Eye (tissue), 1 donor: ENCODE measurements around the gene ZNF488.
A peak's percentile ranks its signal among the peaks of the same experiment; 100 is the strongest.

Source experiments
- DNase-seq: peaks from one replicate; pipeline ENCODE4 v3.0.0-alpha.2; 2015

Gene ZNF488

GRCh38 chr10:47348661-47349470 is 35.2 kb downstream of the ZNF488 start:
- no peak for DNase-seq

GRCh38 chr10:47348138-47348651 is 35.9 kb downstream of the ZNF488 start, which contains the start of gene RBP3:
TSS of gene RBP3 (plus strand) at chr10:47348363. CDS start at chr10:47348485, 122 bp downstream.
- no peak for DNase-seq

DNA sequence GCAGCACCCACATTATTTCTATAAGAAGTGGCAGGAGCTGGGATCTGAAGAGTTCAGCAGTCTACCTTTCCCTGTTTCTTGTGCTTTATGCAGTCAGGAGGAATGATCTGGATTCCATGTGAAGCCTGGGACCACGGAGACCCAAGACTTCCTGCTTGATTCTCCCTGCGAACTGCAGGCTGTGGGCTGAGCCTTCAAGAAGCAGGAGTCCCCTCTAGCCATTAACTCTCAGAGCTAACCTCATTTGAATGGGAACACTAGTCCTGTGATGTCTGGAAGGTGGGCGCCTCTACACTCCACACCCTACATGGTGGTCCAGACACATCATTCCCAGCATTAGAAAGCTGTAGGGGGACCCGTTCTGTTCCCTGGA is 36.8 kb downstream of the ZNF488 start:
- no peak for DNase-seq

- DNase-seq = no peak
Measured at GRCh38 chr10:47346581-47347302, 37.4 kb downstream of the ZNF488 start.

- DNase-seq = no peak
Measured at GRCh38 chr10:47344996-47345870, 38.9 kb downstream of the ZNF488 start.

DNA sequence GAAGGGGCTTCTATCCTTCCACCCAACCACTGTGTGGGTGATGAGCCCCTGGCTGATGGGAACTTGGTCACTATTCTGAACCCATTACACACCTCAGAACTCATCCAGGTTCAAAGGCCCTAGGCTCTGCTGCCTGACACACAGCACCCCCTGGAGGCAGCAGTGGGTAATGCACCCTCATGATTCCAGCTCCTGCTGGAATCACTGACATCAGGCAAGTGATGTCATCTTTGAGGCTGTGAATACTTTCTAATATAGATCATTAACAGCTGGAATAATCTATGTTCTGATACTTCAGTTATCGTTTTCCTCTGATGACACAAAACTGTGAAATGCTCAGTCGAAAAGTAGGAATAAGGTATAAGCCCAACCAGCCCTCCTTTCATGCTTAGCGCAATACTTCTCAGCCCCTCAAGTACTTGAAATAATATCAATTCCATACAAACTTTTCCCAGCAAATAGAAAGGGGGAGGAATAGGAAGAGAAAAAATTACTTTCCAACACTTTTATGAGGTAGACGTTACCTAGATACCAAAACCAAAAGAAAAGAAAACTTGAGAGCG is 43.4 kb downstream of the ZNF488 start:
- DNase-seq = peak; percentile 85

GRCh38 chr10:47339759-47340607 is 44.1 kb downstream of the ZNF488 start:
- DNase-seq = no peak

- no peak for DNase-seq
Measured at GRCh38 chr10:47339186-47339735, 44.8 kb downstream of the ZNF488 start.

DNA sequence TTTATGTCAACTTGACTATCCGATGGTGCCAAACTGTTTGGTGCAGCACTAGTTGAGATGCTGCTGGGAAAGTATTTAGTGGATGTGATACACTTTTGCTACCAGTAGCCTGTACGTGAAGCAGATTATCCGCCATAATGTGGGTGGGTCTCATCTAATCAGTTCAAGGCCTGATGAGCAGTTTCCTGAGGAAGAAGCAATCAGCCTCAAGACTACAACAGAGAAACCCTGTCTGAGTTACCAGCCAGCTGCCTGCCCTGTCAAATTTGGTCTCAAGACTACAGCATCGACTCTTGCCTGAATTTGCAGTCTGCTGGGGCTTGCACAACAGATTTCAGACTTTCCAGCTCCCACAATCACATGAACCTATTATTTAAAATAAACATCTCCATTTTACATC is 46.8 kb downstream of the ZNF488 start:
- no peak for DNase-seq

GRCh38 chr10:47336387-47337134 is 47.5 kb downstream of the ZNF488 start:
- DNase-seq = no peak

DNA sequence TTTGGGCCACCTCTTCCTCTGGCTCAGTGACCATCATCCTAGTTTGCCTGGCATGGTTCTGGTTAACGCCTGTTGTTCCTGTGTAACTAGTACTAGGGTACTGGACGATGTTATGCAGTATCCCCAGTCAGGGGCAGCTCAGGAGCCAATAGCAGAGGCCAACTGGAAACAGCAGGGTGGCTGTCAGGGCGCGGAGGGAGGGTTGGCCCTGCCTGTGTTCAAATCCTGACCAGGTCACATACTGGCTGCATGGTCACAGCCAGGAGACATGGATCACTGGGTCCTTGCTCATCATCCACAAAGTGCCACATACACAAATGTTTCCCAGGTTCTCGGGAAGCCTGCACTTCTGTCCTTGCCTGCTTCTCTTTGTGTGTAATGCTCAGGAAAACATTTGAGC is 48.2 kb downstream of the ZNF488 start:
- DNase-seq = no peak

DNA sequence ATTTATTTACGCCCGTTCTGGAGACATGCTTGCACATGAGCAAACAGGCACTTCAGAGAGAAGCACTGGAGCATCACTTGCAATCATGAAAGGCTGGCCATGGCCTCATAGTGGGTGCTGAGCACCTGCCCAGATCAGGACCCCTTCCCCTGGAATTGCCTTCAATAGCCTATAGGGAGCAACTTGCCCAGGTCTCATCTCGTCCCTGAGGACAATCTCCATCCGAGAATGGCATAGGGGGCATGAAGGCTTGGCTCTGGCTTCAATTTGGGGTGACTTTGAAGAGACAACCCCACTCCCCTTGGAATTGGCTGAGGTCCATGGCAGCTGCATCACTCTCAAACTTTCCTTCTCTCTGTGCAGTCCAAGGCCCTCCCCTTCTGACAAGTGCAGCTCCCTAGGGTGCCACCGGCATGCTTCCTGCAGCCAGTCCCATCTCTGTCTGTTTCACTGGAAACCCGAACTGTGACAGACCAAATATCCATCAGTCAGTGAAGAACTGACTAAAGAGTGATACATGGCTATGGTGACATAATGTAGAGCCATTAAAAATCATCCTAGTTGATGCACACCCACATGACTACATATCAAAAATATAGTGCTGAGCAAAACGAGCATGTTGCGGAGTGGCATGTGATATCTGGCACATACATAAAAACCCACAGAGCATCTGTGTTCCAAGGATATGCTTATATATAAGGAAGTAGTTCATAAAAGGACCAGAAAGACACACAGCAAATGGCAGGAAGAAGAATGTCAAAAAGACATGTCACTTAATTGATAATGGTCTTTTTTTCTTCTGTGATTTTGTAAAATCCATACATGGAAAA is 49.4 kb downstream of the ZNF488 start:
- no peak for DNase-seq

DNA sequence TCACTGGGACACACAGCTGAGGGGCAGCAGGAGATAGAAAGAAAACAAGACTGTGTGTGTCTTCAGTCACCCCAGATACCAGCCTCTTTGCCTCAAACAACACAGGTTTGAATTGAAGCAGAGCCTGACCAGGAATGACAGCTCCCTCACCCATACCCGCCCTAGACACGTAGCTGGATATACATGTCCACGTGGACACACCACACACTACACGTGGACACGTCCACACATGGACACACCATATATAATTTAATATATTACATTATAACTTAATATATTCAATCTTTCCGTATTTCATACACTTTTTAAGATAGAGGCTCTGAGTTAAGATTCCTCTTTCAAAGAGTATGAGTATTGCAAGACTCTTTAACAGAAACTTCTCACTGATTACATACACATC is 50.6 kb downstream of the ZNF488 start:
- no peak for DNase-seq

- no peak for DNase-seq
Measured at GRCh38 chr10:47332946-47333345, 51.1 kb downstream of the ZNF488 start.

DNA sequence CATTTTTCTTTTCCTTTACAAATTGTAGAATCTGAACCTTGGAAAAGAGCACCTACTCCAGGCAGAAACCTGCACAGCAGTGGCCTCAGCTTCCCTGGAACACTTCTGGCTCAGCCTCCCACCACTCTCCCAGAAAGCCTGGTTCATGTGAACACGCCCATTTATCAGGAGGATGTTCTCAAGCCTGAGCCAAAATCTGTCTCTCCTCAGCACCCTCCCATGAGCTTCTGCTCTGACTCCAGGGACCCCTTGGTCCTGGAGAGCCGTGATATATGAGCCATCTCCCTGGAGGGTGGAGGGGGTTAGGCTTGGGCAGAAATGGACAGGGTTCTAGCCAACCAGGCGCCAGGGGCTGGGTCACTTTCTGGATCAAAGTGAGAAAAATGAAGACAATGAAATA is 51.7 kb downstream of the ZNF488 start:
- DNase-seq = no peak

- no peak for DNase-seq
Measured at GRCh38 chr10:47331954-47332353, 52.1 kb downstream of the ZNF488 start.

DNA sequence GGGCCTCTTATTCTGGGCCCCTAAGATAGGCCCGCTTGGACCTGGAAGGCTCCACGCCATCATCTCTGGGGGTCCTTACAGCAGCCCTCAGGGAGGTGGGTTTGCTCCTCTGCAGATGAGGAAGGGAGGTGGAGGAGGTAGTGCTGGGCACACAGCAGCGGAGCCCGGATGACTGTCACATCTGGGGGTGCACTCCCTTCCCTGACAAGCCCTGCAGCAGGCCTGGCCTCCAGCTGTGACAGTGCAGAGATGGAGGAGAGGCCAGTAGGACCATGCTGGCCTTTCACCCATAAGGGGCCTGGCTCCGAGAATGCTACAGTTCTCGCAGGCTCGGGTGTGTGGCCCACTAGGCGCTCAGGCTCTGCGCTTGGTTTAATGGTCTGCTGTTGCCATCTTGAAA is 52.6 kb downstream of the ZNF488 start:
- DNase-seq = no peak

- no peak for DNase-seq
Measured at GRCh38 chr10:47330804-47331203, 53.3 kb downstream of the ZNF488 start.

- DNase-seq = no peak
Measured at GRCh38 chr10:47330366-47330765, 53.7 kb downstream of the ZNF488 start.

- no peak for DNase-seq
Measured at GRCh38 chr10:47329855-47330254, 54.2 kb downstream of the ZNF488 start.
